Measurements from ENCODE around the gene GANC. TPM values are rescaled to one million over a fixed set of nuclear protein-coding genes. Genes with fewer than 3 reads are reported as not detected.
A peak's percentile ranks its signal among the peaks of the same experiment; 100 is the strongest.

GANC gene
- total RNA-seq, 1 donor from 2014 or later = 17.8 TPM

DNA sequence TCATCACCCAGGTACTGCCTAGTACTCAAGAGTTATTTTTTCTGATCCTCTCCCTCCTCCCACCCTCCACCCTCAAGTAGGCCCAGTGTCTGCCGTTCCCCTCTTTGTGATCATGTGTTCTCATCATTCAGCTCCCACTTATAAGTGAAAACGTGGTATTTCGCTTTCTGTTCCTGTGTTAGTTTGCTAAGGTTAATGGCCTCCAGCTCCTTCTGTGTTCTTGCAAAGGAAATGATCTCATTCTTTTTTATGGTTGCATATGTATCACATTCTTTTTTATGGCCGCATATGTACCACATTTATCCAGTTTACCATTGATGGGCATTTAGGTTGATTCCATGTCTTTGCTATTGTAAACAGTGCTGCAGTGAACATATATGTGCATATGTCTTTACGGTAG, 8.2 kb upstream of the GANC start:
- Mint-ChIP-seq H3K36me3 (ENCODE audit: unreplicated experiment) (peaks cover 5% of the 10 kb centered on the region), H3K4me3 (ENCODE audit: unreplicated experiment) (no peak overlapping the region), H3K27me3 (ENCODE audit: unreplicated experiment) (peaks cover 2% of the 10 kb centered on the region), H3K4me1 (ENCODE audit: low read depth, unreplicated experiment) (no peaks in the 10 kb centered on the region), H3K27ac (ENCODE audit: unreplicated experiment) (no peak overlapping the region), H3K9me3 (ENCODE audit: unreplicated experiment) (no peaks in the 10 kb centered on the region)
- no peak for DNase-seq
- TF ChIP-seq, protein P1, sequence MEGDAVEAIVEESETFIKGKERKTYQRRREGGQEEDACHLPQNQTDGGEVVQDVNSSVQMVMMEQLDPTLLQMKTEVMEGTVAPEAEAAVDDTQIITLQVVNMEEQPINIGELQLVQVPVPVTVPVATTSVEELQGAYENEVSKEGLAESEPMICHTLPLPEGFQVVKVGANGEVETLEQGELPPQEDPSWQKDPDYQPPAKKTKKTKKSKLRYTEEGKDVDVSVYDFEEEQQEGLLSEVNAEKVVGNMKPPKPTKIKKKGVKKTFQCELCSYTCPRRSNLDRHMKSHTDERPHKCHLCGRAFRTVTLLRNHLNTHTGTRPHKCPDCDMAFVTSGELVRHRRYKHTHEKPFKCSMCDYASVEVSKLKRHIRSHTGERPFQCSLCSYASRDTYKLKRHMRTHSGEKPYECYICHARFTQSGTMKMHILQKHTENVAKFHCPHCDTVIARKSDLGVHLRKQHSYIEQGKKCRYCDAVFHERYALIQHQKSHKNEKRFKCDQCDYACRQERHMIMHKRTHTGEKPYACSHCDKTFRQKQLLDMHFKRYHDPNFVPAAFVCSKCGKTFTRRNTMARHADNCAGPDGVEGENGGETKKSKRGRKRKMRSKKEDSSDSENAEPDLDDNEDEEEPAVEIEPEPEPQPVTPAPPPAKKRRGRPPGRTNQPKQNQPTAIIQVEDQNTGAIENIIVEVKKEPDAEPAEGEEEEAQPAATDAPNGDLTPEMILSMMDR (IDR thresholded peaks at IDR 0.05; ENCODE audit: partially characterized antibody, unreplicated experiment) = no peak

DNA sequence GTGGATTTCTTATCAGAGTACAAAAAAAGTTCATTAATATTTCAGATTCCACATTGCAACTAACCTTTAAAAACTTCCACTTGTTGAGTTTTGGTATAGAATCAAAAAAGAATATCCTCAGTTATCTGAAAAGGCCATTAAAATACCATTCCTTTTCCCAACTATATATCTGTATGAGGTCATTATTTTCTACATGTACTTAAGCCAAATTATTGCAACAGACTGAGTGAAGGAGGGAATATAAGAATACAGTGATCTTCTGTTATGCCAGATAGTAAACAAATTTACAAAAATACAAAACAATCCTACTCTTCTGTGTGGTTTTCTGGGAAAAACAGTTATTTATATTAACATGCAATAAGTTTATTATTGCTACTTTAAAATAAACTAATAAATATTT, 5.7 kb upstream of the GANC start:
- Mint-ChIP-seq H3K27ac (ENCODE audit: unreplicated experiment) (no peak overlapping the region), H3K4me3 (ENCODE audit: unreplicated experiment) (no peak overlapping the region), H3K4me1 (ENCODE audit: low read depth, unreplicated experiment) (peaks cover 2% of the 10 kb centered on the region), H3K9me3 (ENCODE audit: unreplicated experiment) (no peaks in the 10 kb centered on the region), H3K36me3 (ENCODE audit: unreplicated experiment) (peaks cover 5% of the 10 kb centered on the region), H3K27me3 (ENCODE audit: unreplicated experiment) (peaks cover 2% of the 10 kb centered on the region)
- TF ChIP-seq, protein P1 (IDR thresholded peaks at IDR 0.05; ENCODE audit: partially characterized antibody, unreplicated experiment) = no peak
- DNase-seq = no peak

DNA sequence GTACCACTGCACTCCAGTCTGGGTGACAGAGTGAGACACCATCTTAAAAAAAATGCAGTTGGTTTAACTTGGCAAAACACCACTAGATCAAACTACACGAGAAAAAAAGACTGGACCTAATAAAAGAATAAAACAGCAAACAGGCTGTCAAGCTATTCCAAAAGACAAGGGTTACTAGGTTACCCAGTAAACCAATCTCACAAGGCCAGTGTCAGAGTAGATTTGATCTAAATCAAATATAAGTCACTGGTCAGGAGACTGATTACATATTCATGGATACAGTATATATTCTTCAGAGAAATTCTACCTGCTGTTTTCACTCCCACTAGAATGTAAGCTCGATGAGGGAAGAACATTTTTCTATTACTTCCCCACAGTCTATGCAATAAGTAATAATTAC, 2.5 kb upstream of the GANC start:
- Mint-ChIP-seq H3K36me3 (ENCODE audit: unreplicated experiment) (peaks cover 5% of the 10 kb centered on the region), H3K9me3 (ENCODE audit: unreplicated experiment) (no peaks in the 10 kb centered on the region), H3K4me3 (ENCODE audit: unreplicated experiment) (no peak overlapping the region), H3K4me1 (ENCODE audit: low read depth, unreplicated experiment) (peaks cover 5% of the 10 kb centered on the region), H3K27me3 (ENCODE audit: unreplicated experiment) (no peaks in the 10 kb centered on the region), H3K27ac (ENCODE audit: unreplicated experiment) (no peak overlapping the region)
- TF ChIP-seq, protein P1 (IDR thresholded peaks at IDR 0.05; ENCODE audit: partially characterized antibody, unreplicated experiment) = no peak
- DNase-seq = no peak

DNA sequence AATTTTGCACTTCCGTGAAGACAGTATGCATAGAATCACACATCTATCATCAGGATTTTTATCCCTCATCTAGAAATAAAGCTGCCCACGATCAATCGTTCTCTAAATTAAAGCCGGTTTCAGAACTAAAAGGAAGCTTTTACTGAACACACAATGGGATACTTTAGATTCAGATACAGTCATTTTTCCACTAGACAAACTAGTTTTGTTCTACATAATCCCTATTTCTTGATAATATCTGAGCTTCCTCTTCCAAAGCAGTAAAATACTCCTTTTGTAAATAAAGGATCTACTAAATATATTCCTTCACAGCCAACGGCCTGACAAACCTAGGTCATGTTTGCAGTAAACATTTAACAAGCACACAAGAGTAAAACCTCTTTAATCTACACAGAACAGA, 2.0 kb upstream of the GANC start:
- H3K27ac Mint-ChIP-seq (ENCODE audit: unreplicated experiment) = no peak overlapping the region
- TF ChIP-seq, protein P1 (IDR thresholded peaks at IDR 0.05; ENCODE audit: partially characterized antibody, unreplicated experiment) = no peak
- H3K9me3 Mint-ChIP-seq (ENCODE audit: unreplicated experiment) = no peaks in the 10 kb centered on the region
- DNase-seq = no peak
- peak overlapping the region; percentile 14 for H3K4me3 Mint-ChIP-seq (ENCODE audit: unreplicated experiment)
- H3K27me3 Mint-ChIP-seq (ENCODE audit: unreplicated experiment) = no peaks in the 10 kb centered on the region
- peaks cover 5% of the 10 kb centered on the region for H3K4me1 Mint-ChIP-seq (ENCODE audit: low read depth, unreplicated experiment)
- H3K36me3 Mint-ChIP-seq (ENCODE audit: unreplicated experiment) = peaks cover 1% of the 10 kb centered on the region

DNA sequence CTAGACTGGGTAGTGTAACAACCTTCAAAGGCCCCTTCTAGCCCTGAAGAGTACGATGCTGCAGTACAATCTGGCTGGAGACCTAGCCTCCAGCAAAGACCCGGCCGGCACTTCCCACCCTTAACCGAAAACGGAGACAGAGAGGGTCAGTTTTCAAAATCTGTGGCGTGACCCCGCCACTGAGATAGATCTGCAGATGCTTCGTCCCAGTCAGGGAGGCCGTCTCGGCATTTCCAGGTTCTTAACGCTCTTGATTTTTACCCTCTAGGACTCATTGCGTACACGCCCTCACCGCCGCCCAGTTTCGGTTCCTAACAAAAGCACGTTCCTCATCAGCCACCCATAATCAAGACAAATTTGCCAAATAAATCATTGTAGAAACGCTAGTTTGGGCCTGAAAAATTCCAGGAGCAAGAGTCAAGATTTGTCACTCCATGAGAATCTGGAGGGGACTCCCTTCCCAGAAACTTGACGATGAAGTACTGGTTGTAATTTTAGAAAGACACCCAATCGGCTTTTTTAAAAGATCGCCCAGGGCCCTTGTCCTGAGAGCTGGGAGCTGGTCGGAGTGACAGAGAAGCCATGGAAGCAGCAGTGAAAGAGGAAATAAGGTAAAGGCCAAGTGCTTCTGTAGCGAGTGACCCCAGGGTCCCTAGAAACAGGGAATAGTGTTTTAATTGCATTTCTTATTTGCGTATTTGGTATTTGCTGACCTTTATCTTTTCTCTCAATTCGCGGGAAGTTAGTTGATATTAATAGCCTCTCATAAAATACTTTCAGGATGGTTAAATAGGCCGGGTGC, 1.1 kb downstream of the GANC start:
- Mint-ChIP-seq H3K36me3 (ENCODE audit: unreplicated experiment) (no peaks in the 10 kb centered on the region), H3K4me3 (ENCODE audit: unreplicated experiment) (peak overlapping the region; percentile 94), H3K27me3 (ENCODE audit: unreplicated experiment) (no peaks in the 10 kb centered on the region), H3K27ac (ENCODE audit: unreplicated experiment) (peak overlapping the region; percentile 95), H3K9me3 (ENCODE audit: unreplicated experiment) (no peaks in the 10 kb centered on the region), H3K4me1 (ENCODE audit: low read depth, unreplicated experiment) (peaks cover 5% of the 10 kb centered on the region)
- DNase-seq = peak; percentile 36
- TF ChIP-seq, protein P1 (IDR thresholded peaks at IDR 0.05; ENCODE audit: partially characterized antibody, unreplicated experiment) = no peak
